H1 (cell line): ENCODE measurements around the gene FBLN2. TPM values are rescaled to one million over a fixed set of nuclear protein-coding genes. Genes with fewer than 3 reads are reported as not detected.
A peak's percentile ranks its signal among the peaks of the same experiment; 100 is the strongest.

Source experiments
- CTCF ChIA-PET: fragments of 300-600 bp; sonication (Branson Sonifier 250); formaldehyde crosslinking; loops from one replicate; lab custom pipeline; 2021; ENCODE audit not compliant: partially characterized antibody; lab: Charles Lee
- POLR2A ChIA-PET: fragments of 300-600 bp; sonication (Branson Sonifier 250); formaldehyde crosslinking; loops from one replicate; lab custom pipeline; 2021; ENCODE audit warnings: inconsistent platforms; ENCODE audit not compliant: partially characterized antibody; lab: Charles Lee
- DNase-seq, 2 experiments: peaks; one replicate each; pipeline versions ENCODE4 v3.0.0 to v3.0.0-alpha.2; 2010 to 2022; ENCODE audit warnings: low spot score in 2 of 2, low read depth in 1 of 2, mixed read lengths in 1 of 2
- FAIRE-seq: peaks from 2 replicates; lab custom pipeline; 2011; peaks lifted over from hg19 to GRCh38; lab: Jason Lieb, UNC
- H2AFZ ChIP-seq: 2 replicates; pipeline ENCODE4 v1.8.1; 2012; ENCODE audit warnings: low read length, inconsistent platforms
- H2AK5ac ChIP-seq: 2 replicates; pipeline ENCODE4 v1.6.1; 2013; ENCODE audit warnings: low read depth, low read length
- H2BK120ac ChIP-seq: replicated peaks from 2 replicates; pipeline ENCODE3; 2013; ENCODE audit warnings: low read depth, low read length, inconsistent platforms
- H2BK12ac ChIP-seq: 2 replicates; pipeline ENCODE4 v1.6.1; 2013; ENCODE audit warnings: low read depth, low read length
- H2BK15ac ChIP-seq: 2 replicates; pipeline ENCODE4 v1.6.1; 2013; ENCODE audit warnings: low read length
- H2BK20ac ChIP-seq: 2 replicates; pipeline ENCODE4 v1.6.1; 2013; ENCODE audit warnings: low read length
- H2BK5ac ChIP-seq: 2 replicates; pipeline ENCODE4 v1.6.1; 2013; ENCODE audit warnings: low read depth, low read length
- H3K14ac ChIP-seq: 2 replicates; pipeline ENCODE4 v1.6.1; 2013; ENCODE audit warnings: inconsistent platforms; ENCODE audit not compliant: insufficient read length
- H3K18ac ChIP-seq: 2 replicates; pipeline ENCODE4 v1.6.1; 2013; ENCODE audit warnings: low read length; ENCODE audit errors: extremely low read depth
- H3K23ac ChIP-seq: 2 replicates; pipeline ENCODE4 v1.6.1; 2013; ENCODE audit warnings: inconsistent platforms; ENCODE audit not compliant: insufficient read length
- H3K23me2 ChIP-seq: 2 replicates; pipeline ENCODE4 v1.6.1; 2013; ENCODE audit warnings: low read depth, low read length
- H3K27ac ChIP-seq: 2 replicates; pipeline ENCODE4 v1.6.1; 2011; ENCODE audit warnings: low read depth, low read length, inconsistent platforms
- H3K27me3 ChIP-seq, 4 experiments: replicated peaks in 1 of 4; 1 replicate in 1 of 4; 2 replicates in 3 of 4; pipeline versions ENCODE4 v1.6.1 to v1.8.1; 2011 to 2013; ENCODE audit warnings: low read length in 3 of 4, mild to moderate bottlenecking in 3 of 4, inconsistent platforms in 2 of 4, mixed read lengths in 2 of 4, moderate library complexity in 1 of 4; ENCODE audit not compliant: control insufficient read depth in 3 of 4, insufficient read depth in 3 of 4; ENCODE audit errors: extremely low read depth in 1 of 4
- H3K36me3 ChIP-seq, 4 experiments: 2 replicates each; pipeline versions ENCODE4 v1.6.1 to v1.8.1; 2011 to 2013; ENCODE audit warnings: mild to moderate bottlenecking in 4 of 4, low read length in 3 of 4, moderate library complexity in 2 of 4, control low read depth in 1 of 4, inconsistent platforms in 1 of 4; ENCODE audit not compliant: insufficient read depth in 4 of 4, control insufficient read depth in 2 of 4
- H3K4ac ChIP-seq: replicated peaks from 2 replicates; pipeline ENCODE3; 2013; ENCODE audit warnings: low read length, low read depth, mixed read lengths, inconsistent platforms; ENCODE audit not compliant: insufficient read length
- H3K4me1 ChIP-seq, 4 experiments: replicated peaks in 1 of 4; 1 replicate in 1 of 4; 2 replicates in 3 of 4; pipeline versions ENCODE4 v1.6.1 to v1.8.1; 2011 to 2013; ENCODE audit warnings: low read length in 3 of 4, inconsistent platforms in 2 of 4, mixed read lengths in 1 of 4; ENCODE audit not compliant: insufficient read depth in 4 of 4, control insufficient read depth in 3 of 4
- H3K4me2 ChIP-seq, 2 experiments: 2 replicates each; pipeline versions ENCODE4 v1.6.1 to v1.8.1; 2011 to 2013; ENCODE audit warnings: low read depth in 2 of 2, low read length in 2 of 2, control low read depth in 1 of 2, inconsistent platforms in 1 of 2, mild to moderate bottlenecking in 1 of 2; ENCODE audit not compliant: insufficient read depth in 1 of 2
- H3K4me3 ChIP-seq, 4 experiments: fragments of 200-600, 300-600 bp in 1 of 4; sonication (generic), shearing (Covaris generic), sonication (Bioruptor Twin) in 1 of 4; 2 replicates each; pipeline versions ENCODE4 v1.5.1 to v1.8.1; 2011 to 2016; ENCODE audit warnings: low read length in 4 of 4, low read depth in 3 of 4, control low read depth in 2 of 4, inconsistent platforms in 2 of 4, mild to moderate bottlenecking in 2 of 4, mixed read lengths in 1 of 4, moderate library complexity in 1 of 4; ENCODE audit not compliant: insufficient read depth in 2 of 4; ENCODE audit errors: extremely low read depth in 1 of 4
- H3K56ac ChIP-seq: replicated peaks from 2 replicates; pipeline ENCODE3; 2013; ENCODE audit warnings: low read depth, mild to moderate bottlenecking, mixed read lengths, low read length, inconsistent platforms; ENCODE audit not compliant: insufficient read length
- H3K79me1 ChIP-seq: 2 replicates; pipeline ENCODE4 v1.6.1; 2013; ENCODE audit warnings: low read depth, low read length, control low read depth
- H3K79me2 ChIP-seq, 2 experiments: 2 replicates each; pipeline versions ENCODE4 v1.6.1 to v1.8.1; 2012 to 2013; ENCODE audit warnings: low read length in 2 of 2, mild to moderate bottlenecking in 2 of 2, inconsistent platforms in 1 of 2; ENCODE audit not compliant: insufficient read depth in 2 of 2, control insufficient read depth in 1 of 2
- H3K9ac ChIP-seq, 4 experiments: replicated peaks in 1 of 4; 1 replicate in 1 of 4; 2 replicates in 3 of 4; pipeline versions ENCODE4 v1.6.1 to v1.8.1; 2011 to 2013; ENCODE audit warnings: low read depth in 3 of 4, low read length in 3 of 4, control low read depth in 2 of 4, mild to moderate bottlenecking in 2 of 4, moderate library complexity in 2 of 4, inconsistent platforms in 1 of 4; ENCODE audit errors: extremely low read depth in 1 of 4
- H3K9me3 ChIP-seq, 2 experiments: 2 replicates each; pipeline versions ENCODE4 v1.6.1 to v1.8.1; 2012 to 2013; ENCODE audit warnings: mild to moderate bottlenecking in 2 of 2, moderate library complexity in 2 of 2, control low read depth in 1 of 2, inconsistent platforms in 1 of 2, low read depth in 1 of 2, low read length in 1 of 2, mixed read lengths in 1 of 2; ENCODE audit not compliant: insufficient read depth in 2 of 2
- H4K20me1 ChIP-seq, 2 experiments: replicated peaks in 1 of 2; 2 replicates each; pipeline versions ENCODE3 to v1.8.1; 2011 to 2013; ENCODE audit warnings: inconsistent platforms in 2 of 2, low read length in 2 of 2, mild to moderate bottlenecking in 1 of 2; ENCODE audit not compliant: insufficient read depth in 2 of 2, control insufficient read depth in 1 of 2
- H4K5ac ChIP-seq: 2 replicates; pipeline ENCODE4 v1.6.1; 2013; ENCODE audit warnings: low read length, low read depth, mixed read lengths, inconsistent platforms; ENCODE audit not compliant: insufficient read length
- H4K8ac ChIP-seq: 2 replicates; pipeline ENCODE4 v1.8.0; 2013; ENCODE audit warnings: mild to moderate bottlenecking, moderate library complexity, low read length, inconsistent platforms; ENCODE audit not compliant: insufficient read depth; ENCODE audit errors: extremely low read depth
- H4K91ac ChIP-seq: replicated peaks from 2 replicates; pipeline ENCODE3; 2013; ENCODE audit warnings: low read length, mixed read lengths, inconsistent platforms; ENCODE audit not compliant: insufficient read length
- CEBPB ChIP-seq: IDR thresholded peaks from 2 replicates; pipeline ENCODE4 v1.6.1; 2012; ENCODE audit warnings: low read depth, low read length
- KDM1A ChIP-seq: fragments of 200-600, 300-600 bp; sonication (generic); IDR thresholded peaks from 2 replicates; pipeline ENCODE4 v1.7.1; 2016; ENCODE audit warnings: mild to moderate bottlenecking, low read length, borderline replicate concordance
- RXRA ChIP-seq: IDR thresholded peaks from 2 replicates; pipeline ENCODE4 v1.6.1; 2011; ENCODE audit warnings: low read depth, mild to moderate bottlenecking, low read length, moderate library complexity; ENCODE audit not compliant: insufficient read depth
- SAP30 ChIP-seq: fragments of 300-600 bp; sonication (generic); IDR thresholded peaks from 2 replicates; pipeline ENCODE4 v1.7.1; 2012; ENCODE audit warnings: low read length, moderate library complexity, mild to moderate bottlenecking, inconsistent platforms; ENCODE audit not compliant: insufficient read depth, insufficient replicate concordance
- WGBS, 2 experiments: shearing (Covaris generic) in 1 of 2; methylation state at CpG; one replicate each; pipeline versions ENCODE4 v1.1.6 to v1.1.7; 2013 to 2015; ENCODE audit warnings: low lambda C conversion rate in 2 of 2, mixed read lengths in 2 of 2, inconsistent platforms in 1 of 2, low coverage in 1 of 2, missing lambda C conversion rate in 1 of 2; ENCODE audit not compliant: insufficient replicate concordance in 2 of 2, insufficient coverage in 1 of 2, insufficient read length in 1 of 2; ENCODE audit errors: extremely low coverage in 1 of 2, missing lambda C conversion rate in 1 of 2; 5-methylcytosine and 5-hydroxymethylcytosine counted together
- polyA plus RNA-seq, 7 experiments: library from polyadenylated mRNA; depleted of rRNA in 3 of 7; stranded (reverse) in 5 of 7; unstranded in 2 of 7; fragments of >200 nt in 5 of 7; fragments of 200-250 nt in 2 of 7; gene quantifications; 1 replicate in 5 of 7; 2 replicates in 1 of 7; 4 replicates in 1 of 7; pipeline versions ENCODE4 v1.2.1 to v1.2.3, GENCODE V29; 2011 to 2013; ENCODE audit warnings: missing spikeins in 2 of 7, mixed read lengths in 2 of 7
- total RNA-seq: library from RNA; stranded (reverse); fragmentation: NEBNext Ultra II Directional; extraction: Animal tissue kit (Norgen Biotek cat#: 25700); gene quantifications from 2 replicates; pipeline ENCODE4 v1.2.1, GENCODE V29; 2021

The FBLN2 gene
- total and polyA plus RNA-seq, 2 of the 8 experiments (the other 6 are each of a cell fraction or from before 2014, with no cell fraction given), result 17.4 to 24.2 TPM

DNA sequence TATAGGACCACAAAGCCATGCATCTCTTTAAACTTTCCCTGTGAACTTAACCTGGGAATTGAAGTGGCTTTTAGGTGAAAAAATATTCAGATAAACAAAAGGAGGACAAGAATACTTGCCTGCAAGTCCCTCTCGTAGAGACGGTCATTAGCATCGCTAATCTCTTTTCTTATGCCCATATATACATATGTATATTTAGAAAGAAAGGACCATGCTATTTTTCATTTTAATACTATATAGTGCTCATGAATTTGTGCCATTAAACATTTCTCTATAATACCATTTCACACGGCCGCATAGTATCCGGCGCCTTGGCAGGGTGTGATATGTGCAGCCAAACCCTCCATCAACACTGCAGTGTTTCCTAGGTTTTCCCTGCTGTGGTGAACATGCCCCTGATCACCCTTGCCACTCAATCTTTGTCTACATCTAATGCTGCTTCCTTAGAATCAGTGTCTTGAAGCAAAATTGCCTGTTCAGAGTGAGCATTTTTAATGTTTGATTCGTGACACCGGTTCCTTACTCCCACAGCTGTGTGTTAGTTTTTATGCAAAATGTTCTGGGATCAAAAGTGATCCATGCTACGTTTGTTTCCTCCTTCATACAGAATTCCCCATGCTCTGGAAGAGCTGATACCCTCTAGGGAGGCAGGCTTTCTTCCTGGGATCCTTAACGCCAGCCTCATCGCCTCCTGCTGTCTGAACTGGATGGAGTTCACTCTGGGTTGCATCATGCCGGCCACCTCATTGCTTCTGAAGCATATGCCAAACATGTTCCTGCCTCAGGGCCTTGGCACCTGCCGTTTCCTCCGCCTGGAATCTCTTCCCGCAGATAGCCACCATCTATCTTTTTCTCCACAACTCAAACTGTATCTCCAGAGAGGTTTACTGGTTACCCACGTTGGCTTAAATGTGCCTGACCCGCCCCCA, 118.1 kb downstream of the FBLN2 start:
- H2BK5ac ChIP-seq, result 0 out of 2 replicates have a peak overlapping the region, but pooled peaks have one; percentile 4
- H4K8ac ChIP-seq, result no peak overlapping the region
- no peak overlapping the region for H2AFZ ChIP-seq
- DNase-seq, result no peak
- no peak overlapping the region for H3K23ac ChIP-seq
- no peaks in the 10 kb centered on the region for H3K9me3 ChIP-seq
- H3K27ac ChIP-seq, result no peak overlapping the region
- no peak overlapping the region for H3K4me2 ChIP-seq
- H2BK12ac ChIP-seq, result no peak overlapping the region
- no peaks in the 10 kb centered on the region for H3K27me3 ChIP-seq
- no peak overlapping the region for H3K56ac ChIP-seq
- no peak overlapping the region for H3K4ac ChIP-seq
- no peaks in the 10 kb centered on the region for H3K23me2 ChIP-seq
- H3K14ac ChIP-seq, result no peak overlapping the region
- FAIRE-seq, result no peak
- H3K18ac ChIP-seq, result no peak overlapping the region
- H2BK120ac ChIP-seq, result no peak overlapping the region
- H2BK15ac ChIP-seq, result no peak overlapping the region
- H4K20me1 ChIP-seq, result no peaks in the 10 kb centered on the region
- H3K4me1 ChIP-seq, result no peaks in the 10 kb centered on the region
- H3K79me2 ChIP-seq, result no peaks in the 10 kb centered on the region
- TF ChIP-seq RXRA, result no peak
- TF ChIP-seq SAP30, result no peak
- peak; percentile 45; the same call in 1 of the 2 replicates for TF ChIP-seq CEBPB
- 0 out of 2 replicates have a peak, but pooled peaks have one; percentile 56 for TF ChIP-seq KDM1A
- no peak overlapping the region for H3K4me3 ChIP-seq
- H3K9ac ChIP-seq, result no peak overlapping the region
- H3K36me3 ChIP-seq, result no peaks in the 10 kb centered on the region
- ChIA-PET CTCF (interaction anchor here (1.3 to 34.9 kb wide), 4 partner anchors 8 to 217 kb away, joined by 3 to 765 read pairs (median 60); partner anchors contain the start of gene WNT7A), POLR2A (no interaction called here)
- no peaks in the 10 kb centered on the region for H3K79me1 ChIP-seq
- H2AK5ac ChIP-seq, result no peak overlapping the region
- H2BK20ac ChIP-seq, result 0 out of 2 replicates have a peak overlapping the region, but pooled peaks have one; percentile 61
- WGBS, 2 experiments, result 77% methylated on average over 18 of the region's 18 CpGs; no CpG with 5 or more reads in 1 of the 2 experiments
- H4K5ac ChIP-seq, result no peak overlapping the region
- no peak overlapping the region for H4K91ac ChIP-seq
